Transverse colon (tissue), 4 donors: ENCODE results near the gene RASSF1. TPM values are rescaled to one million over a fixed set of nuclear protein-coding genes. Genes with fewer than 3 reads are reported as not detected.

Experiments
- DNase-seq: peaks from one replicate; pipeline ENCODE4 v3.0.0-alpha.2; 2019
- H3K27ac ChIP-seq, 4 donors: fragments of 200-600 bp; sonication (generic); 2 replicates each; pipeline ENCODE4 v1.5.1; 2016 to 2018; ENCODE audit warnings: inconsistent platforms in 4 of 4
- H3K27me3 ChIP-seq: fragments of 200-600 bp; sonication (generic); 2 replicates; pipeline ENCODE4 v1.5.1; 2017; ENCODE audit warnings: inconsistent platforms
- H3K36me3 ChIP-seq, 4 donors: fragments of 200-600 bp; sonication (generic); 2 replicates each; pipeline ENCODE4 v1.5.1; 2017 to 2019; ENCODE audit warnings: inconsistent platforms in 4 of 4
- H3K4me1 ChIP-seq, 4 donors: fragments of 200-600 bp; sonication (generic); 2 replicates each; pipeline ENCODE4 v1.5.1; 2017 to 2020; ENCODE audit warnings: inconsistent platforms in 4 of 4
- H3K4me3 ChIP-seq, 4 donors: fragments of 200-600 bp; sonication (generic); 1 replicate in 1 of 4; 2 replicates in 3 of 4; pipeline versions ENCODE4 v1.5.1 to v1.6.1; 2017 to 2019; ENCODE audit warnings: inconsistent platforms in 4 of 4
- H3K9me3 ChIP-seq, 2 donors: fragments of 200-600 bp; sonication (generic); 2 replicates each; pipeline ENCODE4 v1.5.1; 2017 to 2019; ENCODE audit warnings: inconsistent platforms in 2 of 2
- CTCF ChIP-seq, 5 experiments: fragments of 200-600 bp in 3 of 5; fragments of 450-650 bp in 2 of 5; sonication (generic) in 3 of 5; IDR thresholded peaks; 1 replicate in 2 of 5; 2 replicates in 3 of 5; pipeline ENCODE4 v1.5.1; 2016 to 2017; ENCODE audit warnings: antibody characterized with exemption in 5 of 5, inconsistent platforms in 3 of 5, mild to moderate bottlenecking in 2 of 5, moderate library complexity in 1 of 5
- EP300 ChIP-seq: sonication (generic); formaldehyde crosslinking; IDR thresholded peaks from one replicate; pipeline ENCODE4 v1.6.1; 2017; ENCODE audit warnings: antibody characterized with exemption, low read depth
- POLR2A ChIP-seq: fragments of 450-650 bp; IDR thresholded peaks from one replicate; pipeline ENCODE4 v1.6.1; 2016; ENCODE audit warnings: antibody characterized with exemption, mild to moderate bottlenecking, moderate library complexity
- POLR2AphosphoS5 ChIP-seq, 3 donors: sonication (generic); formaldehyde crosslinking; IDR thresholded peaks; one replicate each; pipeline ENCODE4 v1.6.1; 2016; ENCODE audit warnings: antibody characterized with exemption in 3 of 3
- WGBS, 2 donors: methylation state at CpG; one replicate each; pipeline ENCODE4 v1.1.5; 2018; ENCODE audit warnings: low coverage in 1 of 2; 5-methylcytosine and 5-hydroxymethylcytosine counted together
- in situ Hi-C, 4 donors: fragments of 200-750 bp; cut with MboI; loops; one replicate each; pipeline versions ENCODE4 v1.15.0 to v1.15.1; 2017; ENCODE audit warnings: low sequenced_read_pairs in 3 of 4, low pct_ligation_motif_present in 1 of 4, low pct_unique_long_range_greater_than_20kb in 1 of 4
- intact Hi-C: fragments of 100-400 bp; cut with DNase I; formaldehyde crosslinking; loops from one replicate; pipeline ENCODE4 v1.15.1; 2023; ENCODE audit warnings: low total_unique reads
- total RNA-seq, 4 donors: library from RNA; depleted of rRNA; stranded (reverse); fragments of >200 nt; gene quantifications; one replicate each; pipeline ENCODE4 v1.1.0, GENCODE V29; 2016

Gene RASSF1
- total RNA-seq, result 10 to 100 TPM in 3 of 4 donors, 1 to 10 TPM in 1; 9.8 to 29.2 (median 21.7) TPM

DNA sequence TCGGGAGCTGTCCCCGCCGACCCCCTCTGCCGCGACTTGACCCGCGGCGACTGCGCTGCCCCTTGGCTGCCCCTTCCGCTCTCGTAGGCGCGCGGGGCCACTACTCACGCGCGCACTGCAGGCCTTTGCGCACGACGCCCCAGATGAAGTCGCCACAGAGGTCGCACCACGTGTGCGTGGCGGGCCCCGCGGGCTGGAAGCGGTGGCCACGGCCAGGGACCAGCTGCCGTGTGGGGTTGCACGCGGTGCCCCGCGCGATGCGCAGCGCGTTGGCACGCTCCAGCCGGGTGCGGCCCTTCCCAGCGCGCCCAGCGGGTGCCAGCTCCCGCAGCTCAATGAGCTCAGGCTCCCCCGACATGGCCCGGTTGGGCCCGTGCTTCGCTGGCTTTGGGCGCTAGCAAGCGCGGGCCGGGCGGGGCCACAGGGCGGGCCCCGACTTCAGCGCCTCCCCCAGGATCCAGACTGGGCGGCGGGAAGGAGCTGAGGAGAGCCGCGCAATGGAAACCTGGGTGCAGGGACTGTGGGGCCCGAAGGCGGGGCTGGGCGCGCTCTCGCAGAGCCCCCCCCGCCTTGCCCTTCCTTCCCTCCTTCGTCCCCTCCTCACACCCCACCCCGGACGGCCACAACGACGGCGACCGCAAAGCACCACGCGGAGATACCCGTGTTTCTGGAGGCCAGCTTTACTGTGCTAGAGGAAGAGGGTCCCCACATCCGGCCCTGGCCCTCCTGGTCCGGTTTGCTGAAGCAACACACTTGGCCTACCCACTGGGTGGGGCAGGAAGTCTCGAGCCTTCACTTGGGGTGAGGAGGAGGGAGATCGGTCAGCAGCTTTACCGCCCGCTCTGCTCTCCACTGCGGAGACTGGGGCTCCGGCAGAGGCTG is at the start of gene RASSF1:
TSS of gene RASSF1 (minus strand) at position 389 of the 882 bp plus-strand sequence. CDS start at position 358, 31 bp downstream.
- TF ChIP-seq CTCF (IDR thresholded peaks at IDR 0.05) (no peak), POLR2A (peak; percentile 51), POLR2AphosphoS5 (IDR thresholded peaks at IDR 0.05) (peak; percentile 29 to 53 (median 36)), EP300 (no peak)
- Histone ChIP-seq H3K27ac (peak within 1 kb of the TSS; percentile 93 to 99 (median 98)), H3K4me1 (peaks cover 18 to 55% (median 42%) of the 10 kb centered on the region in 4 donors), H3K9me3 (no peaks in the 10 kb centered on the region), H3K36me3 (no peaks in the 10 kb centered on the region), H3K4me3 (peak within 1 kb of the TSS; percentile 35 to 62 (median 44)), H3K27me3 (no peaks in the 10 kb centered on the region)
- in situ Hi-C loops (loop anchor here in 1 of 4 donors (10.0 kb wide), 1 partner anchor 194 kb away; no protein-coding TSS in a partner anchor), intact Hi-C loops (loop anchor here (10.0 kb wide), 1 partner anchor 204 kb away; no protein-coding TSS in a partner anchor)
- peak; percentile 80 for DNase-seq
- 7% methylated on average over 63 of the region's 85 CpGs; no CpG with 5 or more reads in 1 of the 2 donors for WGBS, 2 donors

DNA sequence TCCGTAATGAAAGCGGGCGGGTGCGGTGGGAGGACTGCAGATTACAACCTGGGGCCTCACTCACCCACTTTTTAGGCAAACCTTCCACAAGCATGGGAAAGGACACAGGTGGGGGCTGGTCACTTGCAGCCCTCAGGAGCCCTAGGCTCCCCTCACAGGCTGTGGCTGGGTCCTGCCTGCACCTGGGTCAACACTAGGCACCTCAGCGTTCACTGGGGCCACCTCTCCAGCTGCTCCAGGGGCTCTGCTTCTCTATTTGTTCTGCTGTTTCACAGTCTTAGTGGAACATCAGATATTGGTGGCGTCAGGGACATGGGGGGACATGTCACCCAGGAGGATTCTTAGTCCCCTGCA is 48.8 kb upstream of the RASSF1 start:
- Histone ChIP-seq H3K4me3 (no peak overlapping the region), H3K9me3 (no peaks in the 10 kb centered on the region), H3K36me3 (no peaks in the 10 kb centered on the region), H3K27me3 (no peaks in the 10 kb centered on the region), H3K4me1 (peaks cover 3 to 7% (median 6%) of the 10 kb centered on the region in 4 donors), H3K27ac (no peak overlapping the region)
- no peak for TF ChIP-seq POLR2AphosphoS5 (IDR thresholded peaks at IDR 0.05)
- intact Hi-C loops, result no loop called here
- in situ Hi-C loops, result no loop called here
- WGBS, 2 donors, result 79 to 92% methylated on average over 2 to 6 of the region's 6 CpGs
- DNase-seq, result no peak

- WGBS, 2 donors, result 83 to 92% methylated on average over 2 to 21 of the region's 22 CpGs
- DNase-seq, result no peak
- intact Hi-C loops, result no loop called here
- in situ Hi-C loops, result no loop called here
- H3K9me3 ChIP-seq, result no peaks in the 10 kb centered on the region
- H3K36me3 ChIP-seq, result no peaks in the 10 kb centered on the region
- H3K27me3 ChIP-seq, result no peaks in the 10 kb centered on the region
- H3K4me3 ChIP-seq, result no peak overlapping the region
- TF ChIP-seq POLR2A (no peak), EP300 (no peak), CTCF (IDR thresholded peaks at IDR 0.05) (no peak), POLR2AphosphoS5 (IDR thresholded peaks at IDR 0.05) (no peak)
- no peak overlapping the region for H3K27ac ChIP-seq
- H3K4me1 ChIP-seq, result peaks cover 3 to 7% (median 6%) of the 10 kb centered on the region in 4 donors
These were observed 48.2 kb upstream of the RASSF1 start for GRCh38 chr3:50388720-50389413.

- H3K4me3 ChIP-seq, result no peak overlapping the region
- no peaks in the 10 kb centered on the region for H3K36me3 ChIP-seq
- no peaks in the 10 kb centered on the region for H3K27me3 ChIP-seq
- intact Hi-C loops, result no loop called here
- H3K4me1 ChIP-seq, result peaks cover 3 to 7% (median 6%) of the 10 kb centered on the region in 4 donors
- no peaks in the 10 kb centered on the region for H3K9me3 ChIP-seq
- TF ChIP-seq CTCF (IDR thresholded peaks at IDR 0.05) (peak in 4 of 5 experiments; percentile 11 to 24 (median 20)), POLR2A (no peak), EP300 (no peak), POLR2AphosphoS5 (IDR thresholded peaks at IDR 0.05) (no peak)
- in situ Hi-C loops, result no loop called here
- 60 to 75% methylated on average over 1 to 25 of the region's 25 CpGs for WGBS, 2 donors
- H3K27ac ChIP-seq, result no peak overlapping the region
- DNase-seq, result no peak
These were observed 47.5 kb upstream of the RASSF1 start for GRCh38 chr3:50388016-50388719.
